Stimulated activated CD4-positive, alpha-beta T cell treated with anti-CD3 and anti-CD28 coated beads, Interleukin-15, amount 100 ng/mL, for 48 hours (primary cell): Measurements from ENCODE around the gene FAM184A.
"Not testable (repeated sequence)": the region's sequence is repeated elsewhere in the genome, so short reads cannot be mapped to it uniquely, and the experiment has no call there.

Experiments used
- DNase-seq, 2 donors: peaks; one replicate each; pipeline ENCODE4 v3.0.0-alpha.2; 2020; ENCODE audit warnings: low read depth in 2 of 2

Gene FAM184A

DNA sequence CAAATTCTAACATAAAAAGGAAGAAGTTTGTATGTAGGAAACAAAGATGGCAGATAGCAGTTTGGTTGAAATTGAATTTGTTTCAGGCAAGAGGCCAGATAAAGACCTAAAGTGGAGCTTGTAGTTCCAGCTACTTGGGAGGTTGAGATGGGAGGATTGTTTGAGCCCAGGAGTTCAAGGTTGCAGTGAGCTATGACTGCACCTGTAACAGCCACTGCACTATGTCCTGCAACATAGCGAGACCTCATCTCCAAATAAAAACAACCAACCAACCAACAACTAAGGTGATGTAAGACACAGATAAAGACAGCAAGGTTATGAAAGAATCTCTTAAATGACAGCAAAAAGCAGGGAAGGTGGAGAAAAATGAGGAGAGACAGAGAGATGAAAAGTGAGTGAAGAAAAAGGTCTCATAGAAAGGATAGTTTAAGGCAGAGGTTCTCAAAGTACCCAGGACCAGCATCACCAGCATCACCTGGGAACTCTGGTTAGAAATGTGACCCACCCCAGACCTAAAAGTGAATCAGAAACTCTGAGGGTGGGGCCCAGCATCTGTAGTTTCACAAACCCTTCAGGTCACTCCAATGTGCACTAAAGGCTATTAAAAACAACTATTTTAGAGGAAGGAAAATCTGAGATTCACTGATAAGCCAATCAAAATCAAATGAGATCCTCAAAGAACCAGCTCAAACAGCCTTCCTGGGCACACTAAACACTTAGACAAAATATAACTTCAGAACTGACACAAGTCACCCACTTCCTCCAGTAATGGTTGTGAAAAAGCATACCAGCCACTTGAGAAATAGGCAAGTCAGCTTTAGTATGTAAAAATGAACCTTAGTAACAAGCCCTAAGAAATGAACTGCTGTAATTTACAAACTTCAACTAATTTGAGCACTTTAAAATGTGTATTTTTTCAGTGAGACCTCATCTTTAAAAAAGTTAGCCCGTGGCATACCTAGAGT is 57.6 kb downstream of the FAM184A start:
- DNase-seq = no peak

DNA sequence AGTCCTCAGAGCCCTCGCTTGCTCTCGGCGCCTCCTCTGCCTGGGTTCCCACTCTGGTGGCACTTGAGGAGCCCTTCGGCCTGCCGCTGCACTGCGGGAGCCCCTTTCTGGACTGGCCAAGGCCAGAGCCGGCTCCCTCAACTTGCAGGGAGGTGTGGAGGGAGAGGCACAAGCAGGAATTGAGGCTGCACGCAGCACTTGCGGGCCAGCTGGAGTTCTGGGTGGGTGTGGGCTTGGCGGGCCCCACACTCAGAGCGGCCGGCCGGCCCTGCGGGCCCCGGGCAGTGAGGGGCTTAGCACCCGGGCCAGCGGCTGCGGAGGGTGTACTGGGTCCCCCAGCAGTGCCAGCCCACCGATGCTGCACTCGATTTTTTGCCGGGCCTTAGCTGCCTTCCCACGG is 63.3 kb downstream of the FAM184A start:
- DNase-seq = not testable (repeated sequence)

DNA sequence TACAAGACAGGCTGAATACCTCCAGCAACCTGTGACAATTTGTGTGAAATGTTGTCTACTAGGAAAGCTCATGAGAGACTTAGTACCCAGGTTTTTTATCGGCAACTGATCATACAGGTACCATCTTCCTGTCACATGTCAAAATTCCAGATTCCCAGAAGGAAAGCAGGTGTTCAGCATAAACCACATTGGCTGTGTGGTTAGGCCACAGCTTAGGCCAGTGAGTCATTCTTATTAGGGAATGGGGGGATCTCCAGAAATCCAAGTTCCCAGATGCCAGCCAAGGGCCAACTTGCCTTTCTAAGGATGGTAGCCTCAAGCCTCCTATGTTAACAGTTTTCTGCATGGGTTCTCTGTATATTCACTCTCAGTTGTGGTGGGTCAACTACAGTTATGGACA is 65.9 kb downstream of the FAM184A start:
- no peak for DNase-seq

DNA sequence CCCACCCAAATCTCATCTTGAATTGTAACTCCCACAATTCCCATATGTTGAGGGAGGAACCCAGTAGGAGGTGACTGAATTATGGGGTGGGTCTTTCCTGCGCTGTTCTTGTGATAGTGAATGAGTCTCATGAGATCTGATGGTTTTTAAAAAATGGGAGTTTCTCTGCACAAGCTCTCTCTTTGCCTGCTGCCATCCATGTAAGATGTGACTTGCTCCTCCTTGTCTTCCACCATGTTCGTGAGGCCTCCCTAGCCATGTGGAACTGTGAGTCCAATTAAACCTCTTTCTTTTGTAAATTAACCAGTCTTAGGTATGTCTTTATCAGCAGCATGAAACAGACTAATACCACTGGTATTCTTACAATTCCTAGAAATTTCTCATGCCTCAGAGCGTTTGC is 69.2 kb downstream of the FAM184A start:
- not testable (repeated sequence) for DNase-seq

DNA sequence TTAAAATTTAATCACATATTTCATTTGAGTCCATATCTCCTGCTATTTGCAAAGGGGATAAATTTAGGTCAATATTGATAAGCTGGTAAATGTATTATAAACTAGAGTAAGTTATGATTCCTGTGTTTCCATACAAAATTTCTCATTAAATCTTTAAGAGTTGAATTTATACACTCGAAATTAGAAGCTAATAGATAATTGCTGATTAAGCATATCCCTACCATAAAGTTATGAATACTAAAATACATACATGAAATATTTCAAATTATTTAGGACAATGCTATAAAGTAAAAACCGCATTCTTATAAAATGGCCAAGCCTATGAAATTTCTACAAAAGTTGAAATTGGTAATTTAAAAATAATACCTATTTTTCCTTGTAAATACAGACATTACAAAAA is 71.5 kb downstream of the FAM184A start:
- no peak for DNase-seq

DNA sequence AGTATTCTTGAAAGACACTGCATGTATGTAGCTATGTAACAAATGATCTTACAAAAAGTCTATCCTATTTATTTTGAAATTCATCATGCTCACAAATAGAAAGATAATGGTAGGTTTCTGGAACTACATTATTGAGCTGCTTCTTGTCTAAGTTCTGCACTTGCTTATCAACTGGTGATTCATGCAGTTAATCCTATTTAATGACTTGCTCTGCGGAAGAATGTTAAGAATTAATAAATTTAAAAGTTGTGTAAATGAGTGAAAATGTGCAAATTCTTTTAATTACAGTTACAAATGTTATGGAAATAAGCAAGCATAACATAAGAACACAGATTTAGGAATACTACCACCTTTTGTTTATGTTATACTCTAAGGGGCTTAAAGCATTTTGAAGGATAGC is 76.4 kb downstream of the FAM184A start:
- DNase-seq = no peak

DNA sequence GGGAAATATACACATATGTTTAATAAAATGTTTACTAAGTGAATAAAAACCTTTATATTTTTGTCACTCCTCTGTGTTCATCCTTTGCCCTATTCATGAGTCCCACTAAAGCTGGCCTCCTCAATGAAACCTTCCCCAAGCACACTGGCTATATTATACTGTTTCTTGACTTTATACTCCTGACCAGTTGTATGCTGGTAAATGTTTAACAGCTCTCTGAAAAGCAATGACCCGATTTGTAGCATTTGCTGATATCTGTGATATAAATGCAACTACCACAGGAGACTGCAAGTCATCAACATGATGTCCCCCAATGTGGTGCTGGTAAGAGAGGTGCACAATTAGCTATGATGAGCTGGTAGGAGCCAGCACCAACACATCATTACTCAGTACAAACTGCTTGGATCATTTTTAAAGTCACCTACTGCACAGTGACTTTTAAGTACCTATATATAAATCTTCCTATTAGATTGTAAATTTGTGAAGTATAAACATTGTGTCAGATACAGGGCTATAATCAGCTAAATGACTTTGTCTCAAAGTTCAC is 78.9 kb downstream of the FAM184A start:
- no peak for DNase-seq

DNA sequence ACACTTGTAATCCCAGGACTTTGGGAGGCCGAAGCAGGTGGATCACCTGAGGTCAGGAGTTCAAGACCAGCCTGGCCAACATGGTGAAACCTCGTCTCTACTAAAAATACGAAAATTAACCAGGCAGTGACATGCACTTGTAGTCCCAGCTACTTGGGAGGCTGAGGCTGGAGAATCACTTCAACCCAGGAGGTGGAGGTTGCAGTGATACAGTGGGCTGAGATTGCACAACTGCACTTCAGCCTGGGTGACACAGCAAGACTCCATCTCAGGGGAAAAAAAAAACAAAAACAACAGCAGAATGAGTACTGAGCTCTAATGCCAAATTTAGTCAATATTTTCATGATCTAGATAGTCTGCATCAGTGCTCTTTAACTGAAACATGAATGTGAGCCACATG is 81.0 kb downstream of the FAM184A start:
- DNase-seq = not testable (repeated sequence)

DNA sequence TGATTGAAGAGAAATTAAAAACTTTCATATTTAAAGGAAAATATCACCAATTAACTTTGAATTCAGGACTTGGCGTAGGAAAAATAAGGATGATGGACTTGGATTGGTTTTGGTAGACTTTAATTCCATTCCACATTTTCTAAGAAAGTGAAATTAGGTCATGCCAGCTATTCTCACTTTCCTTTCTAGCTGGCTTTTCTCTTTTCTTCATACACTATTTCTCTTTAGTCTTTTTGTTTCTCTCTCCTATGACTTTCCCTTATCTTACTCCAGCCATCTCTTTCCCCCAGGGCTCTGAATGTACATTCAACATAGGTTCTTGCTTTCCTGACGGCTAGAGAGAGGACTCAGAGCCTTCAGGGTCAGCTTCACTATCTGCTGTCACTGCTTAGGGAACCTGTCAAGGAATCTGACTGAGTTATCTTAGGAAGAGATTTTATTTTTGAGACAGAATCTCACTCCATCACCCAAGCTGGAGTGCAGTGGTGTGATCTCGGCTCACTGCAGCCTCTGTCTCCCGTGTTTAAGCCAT is 82.1 kb downstream of the FAM184A start:
- no peak for DNase-seq

DNA sequence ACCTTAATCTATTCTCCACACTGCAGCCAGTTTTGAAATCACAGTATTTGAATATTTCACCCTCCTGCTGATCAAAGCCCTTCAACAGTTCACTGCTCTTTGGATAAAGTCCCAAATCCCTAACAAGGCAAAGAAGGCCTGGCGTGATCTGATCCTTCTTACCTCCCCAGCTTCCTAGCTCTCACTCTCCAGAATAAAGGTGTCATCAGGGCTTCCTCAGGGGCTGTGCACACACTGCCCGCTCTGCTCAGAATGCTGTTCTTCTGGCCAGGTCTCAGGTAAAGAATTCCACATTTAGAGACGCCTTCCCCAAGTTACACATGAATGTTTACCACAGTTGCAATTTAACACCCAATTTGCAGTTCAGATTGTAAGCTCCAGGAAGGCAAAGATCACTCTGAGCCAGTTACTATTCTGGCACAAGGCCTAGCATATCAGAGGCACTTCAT is 84.6 kb downstream of the FAM184A start:
- no peak for DNase-seq

DNA sequence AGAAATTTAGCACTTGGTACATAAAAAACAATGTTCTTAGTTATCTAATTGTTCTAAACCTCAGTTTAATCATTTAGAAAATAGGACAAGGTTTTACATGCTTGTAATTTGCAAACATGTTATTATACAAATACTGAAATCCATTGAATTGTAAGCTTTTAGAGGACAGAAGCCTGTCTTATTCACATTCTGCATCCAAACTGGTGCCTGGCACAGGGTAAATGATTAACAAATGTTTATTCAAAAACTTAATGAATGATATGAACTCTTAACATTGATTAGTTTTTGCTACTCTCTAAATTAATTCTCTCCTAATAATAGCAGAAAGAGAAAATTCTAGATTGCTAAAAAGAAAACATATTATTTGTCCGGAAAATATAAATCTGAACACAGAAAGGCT is 85.1 kb downstream of the FAM184A start:
- no peak for DNase-seq

DNA sequence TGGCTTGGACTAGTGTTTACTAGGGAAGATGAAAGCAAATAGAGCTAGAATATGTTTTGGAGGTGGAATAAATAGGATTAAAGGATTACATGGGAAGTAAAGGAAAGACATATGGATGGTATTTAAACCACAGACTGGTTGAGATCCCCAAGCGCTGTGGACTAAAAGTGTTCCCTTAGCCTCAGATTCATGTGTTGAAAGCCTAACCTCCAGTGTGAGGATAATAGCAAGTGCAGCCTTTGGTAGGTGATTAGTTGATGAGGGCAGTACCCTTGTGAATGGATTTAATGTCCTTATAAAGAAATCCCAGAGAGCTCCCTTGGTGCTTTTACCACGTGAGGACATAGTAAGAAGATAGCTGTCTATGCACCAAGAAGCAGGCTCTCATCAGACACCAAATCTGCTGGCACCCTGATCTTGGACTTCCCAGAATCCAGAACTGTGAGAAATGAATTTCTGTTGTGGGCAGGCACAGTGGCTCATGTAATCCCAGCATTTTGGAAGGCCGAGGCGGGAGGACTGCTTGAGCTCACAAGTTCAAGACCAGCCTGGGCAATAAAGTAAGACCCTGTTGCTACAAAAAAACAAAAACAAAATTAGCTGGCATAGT is 86.2 kb downstream of the FAM184A start:
- no peak for DNase-seq

DNA sequence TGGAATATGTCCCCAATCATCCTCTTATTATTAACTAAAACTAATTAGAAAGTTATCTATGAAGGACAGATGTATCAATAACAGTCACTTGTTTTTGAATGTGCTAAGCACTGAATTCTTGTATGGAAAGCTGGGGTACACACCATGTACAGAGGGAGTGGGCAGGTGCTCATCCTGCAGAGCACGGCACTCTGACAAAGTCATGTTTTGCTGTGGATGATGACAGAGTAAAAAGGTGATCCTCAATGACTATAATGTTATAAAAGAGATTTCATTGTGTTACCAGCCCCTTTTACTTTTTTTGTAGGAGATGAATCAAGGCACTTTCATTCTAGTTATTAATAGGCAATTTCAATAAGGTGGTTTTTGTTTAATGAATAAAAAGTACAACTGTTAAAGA is 92.2 kb downstream of the FAM184A start:
- no peak for DNase-seq

DNA sequence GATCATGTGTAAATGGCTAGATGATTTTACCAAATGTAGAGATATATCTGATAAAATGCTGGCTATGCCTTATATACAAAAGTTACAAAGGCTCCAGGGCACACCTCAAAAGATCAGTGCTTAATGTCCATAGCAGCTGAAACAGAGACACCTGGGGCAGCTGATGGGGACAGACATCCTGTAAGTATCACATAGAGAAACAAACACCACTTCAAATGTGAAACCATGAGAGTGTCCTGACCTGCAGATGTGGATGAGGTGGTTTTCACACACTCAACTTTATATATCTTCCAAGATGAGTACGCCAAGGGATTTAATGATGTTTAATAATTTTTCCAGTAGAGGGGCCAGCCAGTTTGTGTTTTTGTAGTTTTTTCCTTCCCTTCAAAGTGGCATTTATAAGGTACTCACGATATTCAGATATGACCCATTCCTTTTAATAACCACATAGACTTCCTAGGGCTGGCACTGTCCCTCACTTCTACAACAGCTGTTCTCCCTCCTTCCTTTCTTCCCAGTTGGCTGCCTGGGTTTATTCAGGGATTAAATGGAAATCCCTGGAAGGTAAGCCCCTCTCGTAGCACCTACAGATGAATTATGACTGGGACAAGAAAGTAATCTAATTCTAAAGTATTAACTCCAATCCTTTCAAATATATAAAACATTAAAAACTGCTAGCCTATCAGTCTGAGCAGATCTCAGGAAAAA is 93.2 kb downstream of the FAM184A start:
- no peak for DNase-seq

DNA sequence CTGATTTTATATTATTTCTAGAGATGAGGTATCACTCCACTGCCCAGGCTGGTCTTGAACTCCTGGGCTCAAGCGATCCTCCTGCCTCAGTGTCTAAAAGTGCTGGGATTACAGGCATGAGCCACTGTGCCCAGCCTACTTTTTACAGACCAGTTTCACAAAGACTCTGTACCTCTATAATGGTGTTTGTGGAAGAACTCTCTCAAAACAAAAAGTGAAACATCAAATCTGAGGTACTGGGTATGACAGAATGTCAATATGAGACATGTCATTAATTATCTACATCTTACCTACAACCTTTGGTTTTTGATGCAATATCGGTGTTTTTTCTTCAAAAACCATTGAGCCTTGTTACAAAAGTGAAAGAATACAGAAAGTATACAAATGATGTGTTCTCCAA is 94.1 kb downstream of the FAM184A start:
- DNase-seq = no peak

DNA sequence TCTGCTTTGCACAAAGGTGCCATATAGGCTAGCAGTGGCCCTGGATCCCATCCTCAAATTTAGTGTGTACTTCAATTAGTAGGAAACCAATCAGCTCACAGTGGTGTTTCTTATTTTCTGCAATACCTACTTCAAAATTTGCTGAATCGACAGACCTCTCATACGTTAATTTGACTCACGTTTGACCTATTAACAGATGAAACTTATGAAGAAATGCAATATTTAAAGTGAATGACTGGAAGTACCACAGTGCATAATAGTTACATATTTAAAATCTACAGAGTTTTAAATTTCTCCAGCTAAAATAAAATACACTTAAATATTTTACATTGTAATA is 95.9 kb downstream of the FAM184A start:
- DNase-seq = no peak

DNA sequence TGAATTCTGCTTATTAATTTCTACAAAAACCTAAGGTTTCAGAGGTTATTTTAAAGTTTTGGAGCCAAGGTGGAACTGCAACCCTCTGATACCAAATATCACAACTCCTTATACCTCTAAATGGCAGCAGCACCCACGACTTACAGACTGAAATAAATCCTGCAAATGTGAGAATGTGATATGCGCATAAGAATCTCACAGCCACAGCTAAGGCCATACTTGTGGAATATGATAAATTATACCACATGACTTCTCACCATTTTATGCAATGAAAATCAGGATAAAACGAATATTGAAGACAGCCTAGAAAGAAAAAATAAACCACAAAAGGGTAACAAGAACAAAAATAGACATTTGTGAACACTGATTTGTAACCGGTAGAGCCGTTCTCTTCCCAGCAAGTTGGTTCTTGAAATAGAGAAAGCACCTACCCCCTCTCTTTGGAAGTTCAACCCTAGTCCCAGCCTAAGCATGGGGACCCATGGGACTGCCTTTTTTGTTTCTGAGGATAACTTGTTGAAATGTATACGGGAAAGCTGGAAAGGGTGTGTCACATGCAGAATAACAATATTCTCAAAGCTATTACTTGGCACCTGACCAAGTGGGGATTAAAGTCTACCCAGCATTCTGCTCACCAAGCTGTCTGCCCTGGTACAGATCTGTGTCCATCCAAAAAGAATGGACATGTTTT is 96.4 kb downstream of the FAM184A start:
- DNase-seq = no peak

DNA sequence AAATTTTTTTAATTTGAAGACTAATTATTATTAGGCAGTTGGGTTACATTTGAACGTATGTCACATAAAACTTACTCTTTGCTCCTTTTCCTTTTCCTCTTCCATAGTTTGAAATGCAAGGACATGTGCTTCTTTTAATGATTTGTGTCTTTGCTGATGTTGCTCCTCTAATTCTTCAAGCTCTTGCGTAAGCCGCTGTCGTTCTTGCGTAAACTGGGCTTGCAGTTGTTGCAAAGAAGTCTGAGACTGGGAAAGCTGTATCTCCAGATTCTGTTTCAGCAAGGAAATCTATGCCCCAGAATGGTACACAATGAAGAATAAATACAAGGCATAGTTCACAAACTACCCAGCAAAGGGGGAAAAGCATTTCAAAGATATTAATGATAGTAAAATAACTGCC is 98.4 kb downstream of the FAM184A start:
- DNase-seq = no peak

DNA sequence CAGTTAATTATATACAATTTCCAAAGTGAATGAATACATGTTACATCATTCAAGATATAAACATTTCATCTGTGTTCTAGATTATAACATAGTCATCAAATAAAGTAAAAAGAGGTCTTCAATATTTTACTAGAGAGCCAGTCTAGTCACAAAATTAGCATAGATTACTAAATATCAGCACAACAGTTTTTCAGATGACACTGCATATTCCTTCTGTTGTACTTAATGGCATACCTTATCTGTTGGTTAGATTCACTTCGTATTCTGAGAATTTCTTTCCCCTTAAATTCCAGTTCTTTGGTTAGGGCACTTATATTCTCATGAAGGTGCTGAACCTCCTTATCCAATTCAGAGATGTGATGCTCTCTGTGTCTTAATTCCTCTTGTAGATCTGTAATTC is 103.7 kb downstream of the FAM184A start:
- no peak for DNase-seq

DNA sequence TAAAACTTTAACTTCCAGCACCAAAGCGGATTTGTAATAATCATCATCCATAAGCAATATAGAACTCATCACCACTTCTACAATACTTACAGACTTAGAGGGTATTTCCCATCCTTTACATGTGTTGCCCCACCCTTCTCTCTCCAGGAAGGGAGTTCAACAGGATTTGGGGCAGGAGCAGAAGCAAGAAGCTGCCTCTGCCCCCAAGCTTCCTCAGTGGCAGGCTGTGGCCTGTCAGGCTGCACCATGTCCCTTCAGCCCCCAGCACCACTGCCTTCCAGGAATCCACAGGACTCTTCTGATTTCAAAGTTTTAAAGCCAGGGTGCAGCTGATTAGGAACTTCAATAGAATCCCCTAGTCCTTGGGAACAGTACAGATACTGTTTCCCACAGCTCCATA is 106.8 kb downstream of the FAM184A start:
- no peak for DNase-seq

DNA sequence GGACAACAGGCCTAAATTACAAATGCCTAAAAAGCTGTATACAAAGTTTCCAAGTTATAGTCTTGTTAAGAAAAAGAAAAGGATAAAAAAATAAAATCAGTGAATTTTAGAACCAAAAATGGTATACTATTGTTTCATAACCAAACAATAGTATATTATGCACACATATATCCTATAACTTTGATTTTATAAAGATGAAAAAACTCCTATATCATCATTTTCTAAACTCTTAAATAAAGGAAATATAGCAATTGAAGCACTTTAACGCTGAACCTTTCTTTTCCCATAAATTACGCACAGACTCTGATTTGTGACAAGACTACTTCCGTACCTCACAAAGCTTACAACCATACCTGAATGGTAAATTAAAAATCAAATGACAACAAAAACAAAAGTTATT is 107.6 kb downstream of the FAM184A start:
- no peak for DNase-seq

DNA sequence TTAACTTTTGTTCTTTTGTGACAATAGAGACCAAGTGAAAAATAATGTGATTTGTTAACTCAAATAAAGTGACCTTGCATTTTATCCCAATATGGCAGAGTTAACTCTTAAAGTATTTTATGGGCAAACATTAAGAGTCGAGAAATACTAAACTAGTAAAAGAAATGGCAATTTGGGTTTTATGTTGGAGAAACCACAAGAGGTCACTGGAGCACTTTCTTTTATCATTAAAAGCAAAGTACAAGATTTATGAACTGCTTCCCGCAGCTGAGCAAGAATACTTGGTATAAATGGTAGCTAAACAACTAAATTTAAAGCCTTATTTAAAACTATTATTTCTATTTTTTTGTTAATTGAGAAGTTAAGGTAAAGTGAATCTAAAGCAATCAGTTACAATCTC is 110.0 kb downstream of the FAM184A start:
- no peak for DNase-seq
